K562 treated with DMSO at 1 percent for 12 hours (cell line): ENCODE measurements around the gene PHLDA3. TPM values are rescaled to one million over a fixed set of nuclear protein-coding genes. Genes with fewer than 3 reads are reported as not detected.

ENCODE experiments used
- total RNA-seq: library from RNA; unstranded; fragments of 300-600 nt; gene quantifications from 2 replicates; pipeline ENCODE4 v1.2.3, GENCODE V29; 2022; ENCODE audit not compliant: insufficient read depth

The PHLDA3 gene
- not detected in 2 replicates for total RNA-seq

GRCh38 chr1:201468844-201469644, at the start of gene PHLDA3:
PHLDA3 (minus strand) TSS chr1:201469188; CDS start chr1:201468786, 402 bp downstream.

GRCh38 chr1:201506557-201507359, 37.8 kb upstream of the PHLDA3 start, which contains the start of gene CSRP1:
CSRP1 (minus strand) TSS chr1:201507123; CDS start chr1:201496303, 10,820 bp downstream.

Other genes starting within 250 kb of the PHLDA3 start
- not detected in 2 replicates for gene PKP1, start 185.7 kb downstream of the PHLDA3 start, total RNA-seq
- gene TNNT2, start 91.5 kb downstream of the PHLDA3 start, total RNA-seq: not detected in 2 replicates
- gene LAD1, start 69.9 kb downstream of the PHLDA3 start, total RNA-seq: not detected in 2 replicates
- gene TNNI1, start 47.5 kb downstream of the PHLDA3 start, total RNA-seq: not detected in 2 replicates
- gene CSRP1, start 37.9 kb upstream of the PHLDA3 start, total RNA-seq: 43.0 and 55.7 TPM in 2 replicates
- gene NAV1, start 69.9 kb upstream of the PHLDA3 start, total RNA-seq: 0.77 and 7.9 TPM in 2 replicates